Skeletal muscle cell (primary cell): ENCODE data around the gene SMURF1.

ENCODE experiments used
- DNase-seq: peaks from one replicate; pipeline ENCODE4 v3.0.0-alpha.2; 2010; ENCODE audit warnings: low read depth
- H3K4me3 ChIP-seq: 2 replicates; pipeline ENCODE4 v1.5.1; 2011; ENCODE audit warnings: low read depth, mild to moderate bottlenecking, control low read depth, low read length, moderate library complexity

Gene SMURF1

GRCh38 chr7:99000196-99000903, 143.6 kb downstream of the SMURF1 start:
- DNase-seq: no peak
- no peak overlapping the region for H3K4me3 ChIP-seq

GRCh38 chr7:98998821-98999725, 144.8 kb downstream of the SMURF1 start:
- H3K4me3 ChIP-seq: no peak overlapping the region
- DNase-seq: no peak

GRCh38 chr7:98997846-98998245, 146.1 kb downstream of the SMURF1 start:
- no peak overlapping the region for H3K4me3 ChIP-seq
- no peak for DNase-seq

GRCh38 chr7:98996150-98996552, 147.8 kb downstream of the SMURF1 start:
- no peak for DNase-seq
- no peak overlapping the region for H3K4me3 ChIP-seq

- DNase-seq: no peak
- H3K4me3 ChIP-seq: no peak overlapping the region
Measured at GRCh38 chr7:98995523-98996149, 148.3 kb downstream of the SMURF1 start.

GRCh38 chr7:98995111-98995510, 148.8 kb downstream of the SMURF1 start:
- no peak for DNase-seq

GRCh38 chr7:98994046-98994944, 149.6 kb downstream of the SMURF1 start:
- no peak for DNase-seq
- no peak overlapping the region for H3K4me3 ChIP-seq

More at GRCh38 chr7:98995111-98995510, 148.8 kb downstream of the SMURF1 start:
- H3K4me3 ChIP-seq: no peak overlapping the region

- H3K4me3 ChIP-seq: no peak overlapping the region
- no peak for DNase-seq
Measured at GRCh38 chr7:98993024-98993897, 150.6 kb downstream of the SMURF1 start.

- no peak overlapping the region for H3K4me3 ChIP-seq
- no peak for DNase-seq
Measured at GRCh38 chr7:98992076-98992475, 151.8 kb downstream of the SMURF1 start.

- DNase-seq: no peak
- H3K4me3 ChIP-seq: no peak overlapping the region
Measured at GRCh38 chr7:98991141-98991540, 152.8 kb downstream of the SMURF1 start.

- no peak for DNase-seq
- H3K4me3 ChIP-seq: no peak overlapping the region
Measured at GRCh38 chr7:98990356-98990755, 153.6 kb downstream of the SMURF1 start.

GRCh38 chr7:98988641-98989040, 155.3 kb downstream of the SMURF1 start:
- no peak for DNase-seq
- H3K4me3 ChIP-seq: no peak overlapping the region

- no peak for DNase-seq
- no peak overlapping the region for H3K4me3 ChIP-seq
Measured at GRCh38 chr7:98985945-98986344, 158.0 kb downstream of the SMURF1 start.

- H3K4me3 ChIP-seq: no peak overlapping the region
- DNase-seq: no peak
Measured at GRCh38 chr7:98985406-98985805, 158.5 kb downstream of the SMURF1 start.

- DNase-seq: no peak
- H3K4me3 ChIP-seq: no peak overlapping the region
Measured at GRCh38 chr7:98984126-98984525, 159.8 kb downstream of the SMURF1 start.

GRCh38 chr7:98982686-98983085, 161.2 kb downstream of the SMURF1 start:
- DNase-seq: no peak

GRCh38 chr7:98981701-98982100, 162.2 kb downstream of the SMURF1 start:
- no peak overlapping the region for H3K4me3 ChIP-seq

More at GRCh38 chr7:98982686-98983085, 161.2 kb downstream of the SMURF1 start:
- no peak overlapping the region for H3K4me3 ChIP-seq

GRCh38 chr7:98978672-98979071, 165.2 kb downstream of the SMURF1 start:
- H3K4me3 ChIP-seq: no peak overlapping the region
- DNase-seq: no peak

More at GRCh38 chr7:98981701-98982100, 162.2 kb downstream of the SMURF1 start:
- DNase-seq: no peak
